HG03135 (cell line): ENCODE measurements around the gene SFXN5.

Experiments used
- ATAC-seq: cut with Tn5 transposase; IDR thresholded peaks from one replicate; pipeline ENCODE4 v1.9.1; 2021; ENCODE audit warnings: mild to moderate bottlenecking, moderate library complexity; ENCODE audit not compliant: unreplicated experiment

Gene SFXN5

DNA sequence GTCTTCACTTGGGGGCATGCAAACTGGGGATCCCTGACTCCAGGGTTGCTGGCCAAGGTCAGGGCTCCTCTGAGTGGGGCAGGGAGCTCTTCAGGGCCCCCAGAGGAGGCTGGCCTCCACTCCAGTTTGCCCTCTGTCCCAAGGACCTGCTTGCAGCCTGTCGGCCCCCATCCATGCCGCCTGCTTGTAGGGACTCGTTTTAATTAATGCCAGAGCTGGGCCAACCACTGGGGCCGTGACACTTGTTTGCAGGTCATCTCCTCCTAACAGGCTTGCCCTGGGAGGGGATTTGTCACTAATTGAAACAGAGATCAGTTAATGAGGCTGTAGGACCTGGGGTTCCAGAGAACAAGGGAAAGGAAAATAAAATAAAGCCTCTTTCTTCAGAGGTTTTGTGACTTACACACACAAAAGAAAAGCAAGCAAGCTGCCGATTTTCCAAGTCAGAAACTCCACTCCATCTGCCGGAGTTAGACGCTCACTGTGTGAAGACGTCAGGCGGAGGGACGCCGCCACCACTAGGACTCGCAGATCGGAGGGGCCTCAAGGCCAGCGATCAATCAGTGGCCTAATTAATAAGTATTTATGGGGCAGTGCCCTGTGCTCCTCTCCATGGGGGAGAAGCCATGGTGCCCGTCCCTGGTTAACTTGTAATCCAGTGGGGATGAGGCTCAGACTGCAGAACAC is 75.9 kb downstream of the SFXN5 start:
- ATAC-seq: no peak

DNA sequence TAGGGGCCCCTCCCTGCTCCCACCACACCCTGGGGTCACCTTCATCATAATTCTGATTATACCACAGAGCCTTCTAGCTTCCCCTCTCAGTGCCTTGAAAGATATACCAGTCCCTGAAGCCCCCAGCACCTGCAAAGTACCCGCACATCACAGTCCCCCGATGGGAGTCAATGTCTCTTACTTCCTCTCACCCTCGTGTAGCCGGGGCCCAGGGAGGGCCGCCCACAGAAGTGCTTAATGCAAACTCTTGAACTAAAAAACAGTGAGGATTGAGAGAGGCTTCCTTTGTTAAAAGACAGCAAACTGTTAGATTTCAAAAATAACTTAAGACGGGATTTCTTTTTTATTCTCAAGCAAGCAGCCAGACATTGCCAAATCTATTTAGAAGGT is 76.5 kb downstream of the SFXN5 start:
- no peak for ATAC-seq

DNA sequence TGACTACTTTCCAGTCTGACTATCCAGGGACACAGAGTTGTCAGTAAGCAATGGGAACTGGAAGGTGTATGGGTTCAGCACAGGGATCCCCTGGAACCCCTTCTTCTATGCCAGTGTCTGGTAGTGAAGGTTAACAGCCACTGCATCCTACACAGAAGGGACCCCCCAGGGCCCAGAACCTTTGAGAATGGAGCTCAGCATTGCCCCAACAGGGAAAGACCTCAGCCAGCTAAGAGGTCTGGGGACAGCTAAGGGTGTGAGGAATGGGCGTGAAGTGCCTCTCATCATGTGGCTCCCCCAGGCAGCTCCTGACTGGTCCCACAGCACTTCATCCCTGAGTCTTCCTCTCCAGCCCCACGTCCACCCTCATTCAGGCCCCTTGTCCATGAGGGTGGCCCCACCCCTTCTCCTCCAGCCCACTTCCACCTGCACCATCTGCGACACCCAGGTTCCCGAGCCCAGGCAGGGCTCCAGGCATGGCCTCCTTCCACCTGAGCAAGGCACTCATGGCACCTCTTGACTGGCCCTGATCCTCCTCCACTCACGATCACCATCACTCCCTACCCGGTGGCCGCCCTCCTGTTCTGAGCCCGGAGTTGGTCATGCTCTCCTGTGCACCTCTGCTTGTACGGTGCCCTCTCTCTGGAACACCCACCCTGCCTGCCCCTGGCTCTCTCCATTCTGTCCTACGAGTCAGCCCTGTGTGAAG is 77.1 kb downstream of the SFXN5 start:
- no peak for ATAC-seq

DNA sequence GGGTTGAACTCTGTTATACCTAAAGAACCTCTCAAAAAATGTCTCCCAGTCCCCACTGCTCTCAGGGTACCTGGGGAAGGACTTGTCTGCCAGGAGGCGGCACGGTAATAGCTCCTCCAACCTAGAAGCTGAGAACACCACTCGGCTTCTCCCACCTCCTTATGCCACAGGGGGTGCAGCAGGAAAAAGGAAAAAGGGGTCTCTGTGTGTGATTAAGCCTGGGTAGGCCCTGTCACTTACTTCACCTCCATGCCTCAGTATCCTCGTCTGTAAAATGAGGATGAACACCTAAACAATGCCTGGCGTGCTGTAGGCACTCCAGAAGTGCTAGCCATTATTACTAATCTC is 77.6 kb downstream of the SFXN5 start:
- ATAC-seq: no peak

DNA sequence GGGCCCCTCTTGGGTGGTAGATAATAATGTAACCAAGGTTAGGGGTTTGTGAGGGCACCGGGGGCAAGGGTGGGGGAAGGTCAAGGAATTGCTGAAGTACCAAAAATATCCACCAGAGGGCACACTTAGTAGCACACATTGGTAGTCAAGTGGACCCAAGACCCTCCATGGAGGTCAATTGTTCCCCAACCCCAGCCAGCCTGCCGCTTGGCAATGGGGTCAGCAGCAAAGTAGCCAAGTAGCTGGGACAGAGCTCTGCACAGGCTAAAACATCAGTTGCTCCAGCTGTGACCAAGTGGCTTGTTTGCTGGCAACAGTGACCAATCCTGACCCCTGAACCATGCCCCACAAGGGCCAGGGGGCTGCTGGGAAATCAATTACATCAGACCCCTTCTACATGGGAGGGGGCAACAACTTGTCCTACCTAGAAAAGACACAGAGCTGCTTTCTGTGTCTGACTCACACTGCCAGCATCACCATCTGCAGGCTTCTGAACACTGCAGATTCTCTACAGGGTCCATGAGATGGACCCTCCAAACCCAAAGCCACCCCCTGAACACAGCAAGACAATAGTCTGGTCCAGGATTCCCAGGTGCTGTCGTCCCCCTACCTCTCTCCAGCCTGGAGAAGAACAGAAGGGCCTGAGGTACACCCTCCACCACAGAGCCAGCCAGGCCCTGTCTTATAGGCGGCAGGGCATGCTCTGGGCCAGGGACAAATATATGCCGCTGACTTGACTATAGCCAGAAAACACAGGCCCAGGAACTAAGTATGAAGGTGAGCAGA is 78.2 kb downstream of the SFXN5 start:
- no peak for ATAC-seq

DNA sequence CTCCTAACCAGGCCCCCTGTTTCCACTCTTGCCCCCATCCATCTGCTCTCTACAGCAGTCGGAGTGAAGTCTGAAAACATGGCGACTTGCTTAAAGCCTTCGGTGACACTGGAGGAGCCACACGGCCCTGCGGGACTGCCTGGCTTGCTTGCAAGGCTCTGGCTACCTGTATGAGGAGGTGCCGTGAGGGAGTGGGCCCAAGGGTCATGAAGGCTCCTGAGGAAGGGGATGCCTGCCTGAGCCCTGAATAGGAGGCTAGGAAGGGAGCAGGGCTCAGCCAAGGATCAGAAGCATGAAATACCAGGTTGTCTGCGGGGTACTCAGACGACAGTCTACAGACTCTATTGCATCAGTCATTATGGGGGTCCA is 78.8 kb downstream of the SFXN5 start:
- no peak for ATAC-seq

DNA sequence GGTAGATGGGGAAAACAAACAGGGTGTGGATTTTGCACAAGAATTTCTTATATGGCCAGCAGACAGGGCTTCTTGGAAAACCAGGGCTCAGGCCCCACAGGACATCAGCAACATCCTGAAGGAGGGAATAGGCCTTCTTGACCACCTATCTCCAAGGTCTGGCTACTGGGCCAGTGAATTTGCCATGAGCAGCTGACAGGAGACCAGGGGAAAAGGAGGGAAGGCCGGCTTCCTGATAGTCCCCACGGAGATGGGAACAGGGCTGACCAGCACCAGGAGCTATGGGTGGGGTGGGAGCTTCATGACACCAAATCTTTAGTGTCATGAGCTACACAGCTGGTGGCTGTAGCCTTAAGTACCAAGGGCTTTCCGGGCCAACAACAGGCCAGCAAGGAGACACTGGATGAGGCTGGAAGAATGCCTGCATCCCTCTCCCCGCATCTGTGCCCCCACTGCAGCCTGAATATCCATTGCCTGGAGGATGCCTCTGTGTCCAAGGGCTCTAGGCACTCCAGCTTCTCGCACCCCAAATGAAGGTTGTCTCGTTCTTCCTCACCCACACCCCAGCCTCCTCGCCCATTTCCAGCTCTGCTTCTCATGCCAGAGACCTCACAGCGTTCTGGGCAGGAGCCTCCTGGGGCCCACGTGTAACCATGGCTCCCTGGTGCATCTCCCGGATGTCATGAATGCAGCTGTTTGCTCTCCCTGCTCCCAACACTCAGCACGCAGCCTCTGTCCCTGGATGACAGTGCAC is 79.4 kb downstream of the SFXN5 start:
- no peak for ATAC-seq

DNA sequence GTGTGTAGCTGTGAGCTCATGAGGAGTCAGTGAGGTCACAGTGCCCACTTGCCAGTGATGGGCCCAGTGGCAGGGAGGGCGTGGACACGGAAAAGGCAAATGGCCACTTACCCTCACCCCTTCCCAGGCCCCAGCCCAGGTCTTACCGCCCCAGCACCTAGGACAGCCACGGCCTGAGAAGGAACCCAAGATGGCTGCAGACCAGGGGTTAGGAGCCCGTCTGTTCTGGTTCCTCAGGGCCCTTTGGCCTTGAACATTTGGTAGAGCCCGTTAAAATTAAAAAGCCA is 80.1 kb downstream of the SFXN5 start:
- ATAC-seq: no peak

DNA sequence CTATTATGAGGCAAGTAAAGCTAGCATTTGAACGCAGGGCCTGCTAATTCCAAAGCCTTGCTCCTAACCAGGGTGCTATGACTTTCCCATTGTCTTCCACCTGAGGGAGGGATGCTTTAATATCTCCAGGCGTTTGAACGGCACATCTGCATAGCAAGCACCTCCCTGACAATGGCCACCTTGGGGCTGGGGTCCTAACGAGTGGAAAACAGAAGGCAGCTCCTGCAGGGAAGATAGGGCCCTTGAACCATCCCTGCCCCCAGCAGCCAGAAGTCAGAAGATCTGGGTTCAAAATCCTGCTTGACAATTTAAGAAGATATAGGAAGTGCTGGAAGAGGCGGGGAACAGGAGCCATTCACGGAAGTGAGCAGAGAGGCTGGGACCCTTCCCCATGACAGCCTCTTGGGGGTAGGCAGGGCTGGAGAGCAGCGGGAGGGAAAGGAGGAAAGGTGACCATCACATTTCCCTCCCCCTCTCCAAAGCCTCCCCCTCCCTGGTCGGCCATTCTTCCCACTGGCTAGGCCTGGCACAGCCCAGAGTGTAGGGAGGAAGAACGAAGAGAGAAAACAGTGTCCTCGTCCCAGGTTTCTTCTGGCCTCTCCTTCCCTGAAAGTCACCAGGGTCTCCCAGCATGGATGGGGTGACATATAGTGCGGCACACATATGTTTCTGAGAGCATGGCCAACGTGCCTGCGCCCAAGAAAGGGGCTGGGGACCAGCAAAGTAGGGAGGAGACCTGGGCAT is 80.6 kb downstream of the SFXN5 start:
- no peak for ATAC-seq

DNA sequence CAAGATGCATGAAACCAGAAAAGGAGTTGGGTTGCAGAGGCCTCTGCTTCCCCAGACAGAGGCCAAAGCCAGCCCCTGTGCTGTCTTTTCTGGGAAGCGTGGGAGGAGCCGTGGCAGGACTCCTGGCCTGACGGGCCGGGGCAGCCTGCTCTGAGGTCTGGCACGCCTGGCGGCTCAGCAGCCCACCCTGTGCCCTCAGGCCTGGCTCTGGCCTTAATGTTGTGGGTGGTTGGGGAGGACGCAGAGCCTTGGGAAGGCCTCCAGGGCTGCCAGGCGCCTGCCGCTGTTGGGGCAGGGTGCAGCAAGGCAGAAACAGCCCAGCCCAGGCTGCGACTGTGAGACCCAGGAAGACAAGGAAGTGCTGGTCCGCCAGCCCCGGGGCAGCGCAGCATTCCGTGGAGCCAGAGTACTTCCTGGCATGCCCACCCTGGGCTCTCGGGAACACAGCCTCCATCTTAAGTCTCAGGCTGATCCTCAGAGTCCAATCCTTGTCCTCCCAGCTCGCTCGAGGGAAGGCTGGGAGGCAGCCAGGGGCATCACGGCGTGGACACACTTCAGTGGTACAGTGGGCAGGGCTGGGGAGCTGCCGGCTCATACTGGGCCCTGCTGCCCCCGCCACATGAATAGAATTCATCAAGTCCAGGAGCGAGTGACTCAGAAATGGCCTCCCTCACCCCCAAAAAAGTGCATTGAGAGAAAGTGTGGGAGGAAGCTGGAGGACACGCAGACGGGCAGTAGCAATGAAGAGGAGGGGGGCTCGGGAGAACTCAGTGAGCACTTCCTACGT is 81.5 kb downstream of the SFXN5 start:
- no peak for ATAC-seq

DNA sequence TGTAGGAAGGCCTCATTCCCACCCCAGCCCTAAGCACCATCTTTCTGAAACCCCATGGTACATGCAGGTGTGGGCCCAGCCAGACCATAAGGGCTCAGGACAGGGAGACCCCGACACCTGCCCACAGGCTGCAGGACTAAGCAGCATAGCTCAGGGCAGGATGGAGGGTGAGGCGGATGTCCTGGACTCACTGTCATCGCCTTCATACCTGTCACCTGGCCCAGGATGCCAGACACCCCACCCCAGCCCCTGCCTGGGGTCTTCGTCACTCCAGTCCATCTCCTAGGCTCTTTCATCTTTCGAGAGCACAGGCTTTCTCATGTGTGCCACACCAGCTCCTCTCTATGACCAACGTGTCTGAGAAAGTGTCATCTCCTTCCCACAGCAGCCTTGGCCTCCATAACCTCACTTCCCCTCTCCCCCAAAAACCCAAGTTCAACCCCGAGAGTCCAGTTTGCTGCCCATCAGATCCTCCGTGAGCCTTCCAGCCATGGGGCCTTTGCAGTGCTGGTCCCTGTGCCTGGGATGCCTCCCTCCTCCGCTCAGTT is 82.7 kb downstream of the SFXN5 start:
- no peak for ATAC-seq

DNA sequence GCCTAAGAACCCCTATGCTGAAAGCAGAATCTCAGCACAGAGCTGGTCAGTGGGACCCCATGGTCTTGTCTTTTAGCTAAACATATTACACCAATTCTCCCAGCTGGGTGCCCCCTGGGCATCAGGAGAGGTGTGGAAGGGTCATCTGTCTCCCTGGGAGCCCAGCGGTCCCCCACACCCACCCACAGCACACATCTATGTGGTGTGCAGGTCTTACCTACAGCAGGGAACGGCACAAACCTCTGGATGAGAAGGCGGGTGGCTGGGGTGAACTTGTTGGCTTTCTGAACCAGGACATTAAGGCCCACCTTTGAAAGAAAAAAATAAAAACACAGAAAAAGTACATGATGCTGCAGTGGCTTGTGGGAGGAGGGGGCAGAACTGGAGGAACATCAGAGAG is 83.5 kb downstream of the SFXN5 start:
- no peak for ATAC-seq

DNA sequence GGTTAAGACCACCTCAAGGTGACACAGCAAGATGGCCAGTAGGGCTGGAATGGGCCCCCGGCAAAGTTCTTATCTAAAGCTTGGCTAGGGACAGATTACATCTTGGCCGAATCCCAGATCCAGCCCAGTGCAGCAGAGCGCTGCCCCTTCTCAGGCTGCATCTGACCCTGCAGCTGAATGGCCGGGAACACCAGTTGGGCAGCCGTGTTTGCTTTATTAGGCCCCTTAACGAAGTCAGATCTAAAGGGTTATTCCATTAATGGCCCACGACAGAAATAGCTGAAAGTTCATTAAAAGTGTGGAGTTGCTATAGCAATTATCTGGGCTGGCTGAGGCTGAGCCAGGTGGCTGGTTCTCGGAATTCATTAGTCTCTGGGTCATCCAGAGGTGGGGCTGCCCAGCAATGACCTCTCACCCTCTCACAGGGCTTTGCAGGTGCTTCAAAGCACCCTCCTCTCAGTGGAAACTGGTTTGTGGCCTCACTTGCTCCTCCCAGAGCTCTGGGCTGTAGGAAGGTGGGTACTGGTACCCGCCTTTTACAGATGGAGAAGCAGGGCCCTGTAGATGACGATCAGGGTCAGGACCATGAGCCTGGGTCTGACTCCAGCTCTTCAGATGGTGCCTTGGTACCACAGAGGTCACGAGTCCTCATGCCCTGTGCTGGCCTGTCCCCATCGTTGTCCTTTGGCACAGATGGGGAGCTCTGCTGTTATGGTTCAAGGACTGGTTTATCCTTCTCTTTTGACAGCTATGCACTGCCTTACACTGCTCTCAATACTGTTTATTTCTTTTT is 85.4 kb downstream of the SFXN5 start:
- no peak for ATAC-seq

DNA sequence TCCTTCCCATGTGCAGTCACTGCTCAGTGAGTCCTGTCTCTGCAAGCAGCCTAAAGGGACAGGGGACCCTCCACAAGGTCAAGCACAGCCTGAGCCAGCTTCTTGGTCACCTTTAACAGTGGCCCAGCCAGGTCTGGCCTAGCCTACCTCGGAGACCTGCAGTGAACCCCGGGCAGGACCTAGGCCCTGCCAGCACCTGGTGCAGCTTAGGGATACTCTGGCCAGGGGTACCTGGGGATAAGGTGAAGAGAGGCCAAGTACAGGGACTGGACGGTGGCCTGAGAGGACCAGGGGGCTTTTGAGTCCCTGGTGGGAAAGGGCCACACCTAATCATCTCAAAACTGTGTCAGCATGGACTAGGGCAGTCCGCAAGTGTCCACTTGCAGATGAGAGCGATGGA is 86.4 kb downstream of the SFXN5 start:
- no peak for ATAC-seq

DNA sequence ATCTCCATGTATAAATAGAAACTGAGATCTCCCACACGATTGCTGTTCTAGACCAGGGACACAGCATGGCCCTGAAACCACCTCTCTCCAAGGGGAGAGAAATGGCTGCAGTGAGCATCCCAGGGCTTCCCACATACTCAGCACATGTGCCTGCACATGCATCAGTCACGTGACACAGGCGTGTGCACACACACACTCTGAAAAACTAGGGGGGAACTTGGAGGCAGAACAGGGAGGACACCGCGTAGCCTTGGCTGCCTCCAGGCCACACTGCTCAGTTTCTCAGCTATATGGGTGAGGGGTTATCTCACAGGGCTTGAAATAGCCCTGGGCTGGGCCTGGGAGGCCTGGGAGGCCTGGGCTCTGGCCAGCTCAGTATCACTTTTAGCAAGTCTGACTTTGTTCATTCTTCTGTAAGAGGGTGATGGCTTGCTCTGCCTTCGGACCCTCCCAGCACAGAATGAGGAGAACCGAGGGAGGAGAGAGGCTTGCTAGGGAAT is 87.3 kb downstream of the SFXN5 start:
- no peak for ATAC-seq

DNA sequence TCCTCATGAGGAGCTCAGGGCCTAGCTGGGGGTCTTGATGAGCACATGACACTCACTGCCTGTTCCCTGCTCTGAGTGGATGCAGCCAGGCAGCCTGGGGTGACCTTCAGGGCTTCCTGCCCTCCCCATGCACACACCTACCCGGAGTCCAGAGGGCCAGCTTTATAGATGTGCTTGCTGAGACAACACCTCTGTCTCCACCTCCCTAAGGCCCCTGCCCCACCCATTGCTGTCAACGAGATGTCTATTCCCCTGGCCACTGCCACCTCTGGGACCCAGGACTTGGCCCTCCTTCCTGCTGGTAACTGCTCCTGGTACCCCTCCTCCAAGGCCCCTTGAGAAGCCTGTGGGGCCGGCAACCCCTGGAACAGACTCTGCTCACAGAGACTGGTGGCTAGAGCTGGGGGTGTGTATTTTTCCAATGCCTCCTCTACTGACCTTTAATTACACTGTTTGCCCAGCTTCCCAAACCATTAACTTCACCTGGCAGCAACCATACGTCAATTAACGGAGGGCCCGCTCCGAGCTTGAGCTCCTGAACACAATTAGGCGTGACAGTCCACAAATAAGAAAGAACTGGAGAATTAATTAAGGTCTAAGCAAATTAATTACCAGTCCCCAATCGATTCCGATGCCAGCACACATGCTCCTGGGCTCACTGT is 87.9 kb downstream of the SFXN5 start:
- no peak for ATAC-seq

DNA sequence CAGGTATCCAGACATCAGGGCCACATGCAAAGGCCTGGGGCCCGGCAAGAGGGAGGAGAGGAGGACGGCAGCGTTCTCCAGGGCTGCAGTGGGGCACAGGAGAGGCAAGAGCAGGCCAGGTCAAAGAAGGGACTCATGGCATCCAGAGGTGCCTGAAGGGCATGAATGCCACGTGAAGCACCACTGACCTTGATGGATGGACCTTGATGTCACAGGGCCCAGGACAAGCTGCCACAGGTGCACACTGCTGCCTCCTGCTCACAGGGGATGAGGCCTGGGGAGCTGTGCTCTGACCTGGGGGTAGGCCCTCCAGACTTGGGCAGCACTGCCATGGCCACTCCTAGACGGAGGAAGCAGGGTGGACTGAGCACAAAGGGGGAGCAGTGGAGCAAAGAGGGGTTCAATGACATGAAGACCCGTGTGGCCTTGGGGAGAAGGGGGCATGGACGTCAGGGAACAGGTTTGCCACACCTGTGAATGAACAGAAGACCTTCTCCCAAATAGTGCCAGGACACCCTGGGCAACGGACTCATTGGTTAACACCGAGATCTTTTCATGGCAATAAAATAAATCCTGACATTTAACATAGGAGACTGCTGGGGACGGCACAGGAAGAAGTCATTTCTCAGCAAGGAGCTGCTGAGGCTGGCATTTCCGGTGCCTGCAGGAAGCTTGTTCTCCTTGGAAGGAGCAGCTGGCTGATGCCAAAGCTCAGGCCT is 88.6 kb downstream of the SFXN5 start:
- no peak for ATAC-seq

DNA sequence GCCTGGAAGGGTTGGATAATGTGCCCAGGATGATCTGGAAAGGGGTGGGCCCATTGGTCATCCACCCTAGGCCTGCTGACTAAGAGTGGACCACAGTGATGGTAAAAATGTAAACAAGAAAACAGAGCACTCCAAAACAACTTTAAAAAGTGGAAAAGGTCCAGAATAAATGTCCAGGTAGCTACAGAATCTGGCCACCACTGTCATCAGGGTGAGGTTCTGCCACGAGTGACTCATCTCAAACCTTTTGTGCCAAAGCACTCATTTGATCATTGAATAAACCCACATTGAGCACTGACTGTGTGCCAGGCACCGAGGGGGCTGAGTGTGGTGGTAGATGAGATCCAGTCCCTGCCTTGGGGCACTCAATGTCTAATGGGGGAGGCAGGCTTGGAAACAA is 89.3 kb downstream of the SFXN5 start:
- ATAC-seq: no peak
